SU-DHL-6 (cell line): ENCODE data around the gene IL4I1.

Experiments
- CTCF ChIP-seq: fragments of 200-600 bp; sonication (generic); IDR thresholded peaks from one replicate; pipeline ENCODE4 v1.5.1; 2017; ENCODE audit warnings: antibody characterized with exemption, mild to moderate bottlenecking, low read length, moderate library complexity; ENCODE audit not compliant: insufficient read depth, poor library complexity, severe bottlenecking
- EZH2phosphoT487 ChIP-seq: fragments of 200-600 bp; sonication (generic), shearing (Covaris generic); conservative IDR thresholded peaks from 2 replicates; pipeline ENCODE4 v1.6.1; 2018; ENCODE audit warnings: mild to moderate bottlenecking, antibody characterized with exemption, low read length, moderate library complexity, mixed read lengths

DNA sequence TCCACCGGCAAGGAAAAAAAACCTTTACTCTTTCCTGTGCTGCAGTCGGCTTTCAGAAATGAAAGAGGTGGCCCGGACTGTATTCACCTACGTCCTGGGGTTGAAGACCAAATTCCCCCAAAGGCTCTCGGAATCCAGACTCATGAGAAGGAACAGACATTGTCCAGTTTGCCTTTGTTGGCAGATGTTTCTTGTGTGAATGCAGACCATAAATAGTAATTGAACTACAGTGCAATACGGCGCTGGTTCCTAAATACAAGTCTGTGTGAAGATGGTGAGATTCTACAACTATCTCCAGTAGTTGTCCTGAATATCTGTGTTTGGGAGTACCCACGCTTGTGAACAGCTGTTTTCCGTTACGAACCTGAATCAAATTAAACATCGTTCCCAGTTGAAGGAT lies 57.0 kb downstream of the IL4I1 start:
- no peak for TF ChIP-seq CTCF
- TF ChIP-seq EZH2phosphoT487 = no peak
